ENCODE measurements around the gene TMEM232.

DNA sequence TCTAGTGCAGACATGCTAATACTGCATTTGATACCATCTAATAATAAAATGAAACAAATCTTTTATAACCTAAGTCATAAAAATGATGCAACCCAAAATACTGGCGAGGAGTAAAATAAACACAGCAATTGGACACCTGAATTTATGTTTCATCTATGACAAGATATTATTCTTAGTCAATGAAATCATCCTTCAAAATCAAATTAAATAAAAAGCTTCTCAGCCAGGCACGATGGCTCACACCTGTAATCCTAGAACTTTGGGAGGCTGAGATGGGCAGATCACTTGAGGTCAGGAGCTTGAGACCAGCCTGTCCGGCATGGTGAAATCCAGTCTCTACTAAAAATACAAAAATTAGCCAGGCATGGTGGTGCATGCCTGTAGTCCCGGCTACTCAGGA is 179.0 kb downstream of the TMEM232 start:
- no peak for TF ChIP-seq CTCF (conservative IDR thresholded peaks at IDR 0.05; ENCODE audit: low read depth, low read length)
- TF ChIP-seq RAD21 (IDR thresholded peaks at IDR 0.05; ENCODE audit: low read length) = no peak
- no peak for TF ChIP-seq POLR2A (IDR thresholded peaks at IDR 0.05; ENCODE audit: low read depth, low read length)
- TF ChIP-seq SMC3 (IDR thresholded peaks at IDR 0.05; ENCODE audit: low read depth, low read length) = no peak
- TF ChIP-seq USF2 (IDR thresholded peaks at IDR 0.05; ENCODE audit: low read depth, low read length) = no peak
- no peak for TF ChIP-seq MAZ (IDR thresholded peaks at IDR 0.05; ENCODE audit: borderline replicate concordance, low read depth, low read length)
- no peak for TF ChIP-seq NFE2L2 (IDR thresholded peaks at IDR 0.05; ENCODE audit: low read depth, low read length)
- no peak for TF ChIP-seq RCOR1 (IDR thresholded peaks at IDR 0.05; ENCODE audit: insufficient replicate concordance, low read length)
- no peak for TF ChIP-seq CEBPB (IDR thresholded peaks at IDR 0.05; ENCODE audit: low read depth, low read length)
- TF ChIP-seq MXI1 (IDR thresholded peaks at IDR 0.05; ENCODE audit: borderline replicate concordance, low read depth, low read length) = no peak
- TF ChIP-seq FOS (IDR thresholded peaks at IDR 0.05; ENCODE audit: low read depth, low read length) = no peak
- TF ChIP-seq BHLHE40 (IDR thresholded peaks at IDR 0.05; ENCODE audit: low read depth, low read length) = no peak
- no peak for TF ChIP-seq MAFK (IDR thresholded peaks at IDR 0.05; ENCODE audit: low read depth, low read length)
